Measurements from ENCODE around the gene RDM1.
A peak's percentile ranks its signal among the peaks of the same experiment; 100 is the strongest.

The RDM1 gene

GRCh38 chr17:35891269-35891668 is 39.3 kb downstream of the RDM1 start:
- no peak for DNase-seq (ENCODE audit: low read depth, low spot score)
- TF ChIP-seq CTCF (IDR thresholded peaks at IDR 0.05; ENCODE audit: insufficient read depth, low read length, missing control alignments), result no peak
- POLR2A ChIA-PET, result no interaction called here
- CTCF ChIA-PET, result no interaction called here
- no peak overlapping the region for H3K4me3 ChIP-seq (ENCODE audit: low read depth, low read length)

GRCh38 chr17:35890774-35891155 is 39.8 kb downstream of the RDM1 start:
- no peak for TF ChIP-seq CTCF (IDR thresholded peaks at IDR 0.05; ENCODE audit: insufficient read depth, low read length, missing control alignments)
- no peak for DNase-seq (ENCODE audit: low read depth, low spot score)
- CTCF ChIA-PET, result interaction anchor here (0.6 kb wide), 1 partner anchor 42 kb away, joined by 3 read pairs; no protein-coding TSS in a partner anchor
- H3K4me3 ChIP-seq (ENCODE audit: low read depth, low read length), result no peak overlapping the region
- POLR2A ChIA-PET, result no interaction called here

- no peak for TF ChIP-seq CTCF (IDR thresholded peaks at IDR 0.05; ENCODE audit: insufficient read depth, low read length, missing control alignments)
- ChIA-PET POLR2A (no interaction called here), CTCF (interaction anchor here (0.6 to 0.7 kb wide), 2 partner anchors 40 to 43 kb away, joined by 3 read pairs; no protein-coding TSS in a partner anchor)
- peak; percentile 36 for DNase-seq (ENCODE audit: low read depth, low spot score)
- H3K4me3 ChIP-seq (ENCODE audit: low read depth, low read length), result no peak overlapping the region
Measured at GRCh38 chr17:35889818-35890773, 40.5 kb downstream of the RDM1 start.

GRCh38 chr17:35889241-35889640 is 41.3 kb downstream of the RDM1 start:
- CTCF ChIA-PET, result no interaction called here

GRCh38 chr17:35879773-35880654 is 50.6 kb downstream of the RDM1 start, which contains the start of gene CCL5:
Gene CCL5 (minus strand): TSS chr17:35880360.
- no peak within 1 kb of the TSS for H3K4me3 ChIP-seq (ENCODE audit: low read depth, low read length)
- no peak for DNase-seq (ENCODE audit: low read depth, low spot score)
- POLR2A ChIA-PET, result no interaction called here
- CTCF ChIA-PET, result no interaction called here
- TF ChIP-seq CTCF (IDR thresholded peaks at IDR 0.05; ENCODE audit: insufficient read depth, low read length, missing control alignments), result no peak

More at GRCh38 chr17:35889241-35889640, 41.3 kb downstream of the RDM1 start:
- no peak for DNase-seq (ENCODE audit: low read depth, low spot score)
- H3K4me3 ChIP-seq (ENCODE audit: low read depth, low read length), result no peak overlapping the region
- TF ChIP-seq CTCF (IDR thresholded peaks at IDR 0.05; ENCODE audit: insufficient read depth, low read length, missing control alignments), result no peak
- POLR2A ChIA-PET, result no interaction called here

- H3K4me3 ChIP-seq (ENCODE audit: low read depth, low read length), result no peak overlapping the region
- TF ChIP-seq CTCF (IDR thresholded peaks at IDR 0.05; ENCODE audit: insufficient read depth, low read length, missing control alignments), result no peak
- ChIA-PET CTCF (no interaction called here), POLR2A (interaction anchor here (0.6 kb wide), 1 partner anchor 938 kb away, joined by 4 read pairs; no protein-coding TSS in a partner anchor)
- no peak for DNase-seq (ENCODE audit: low read depth, low spot score)
Measured at GRCh38 chr17:35878361-35878760, 52.2 kb downstream of the RDM1 start.
